Measurements from ENCODE around the gene UNC45B.

UNC45B gene

DNA sequence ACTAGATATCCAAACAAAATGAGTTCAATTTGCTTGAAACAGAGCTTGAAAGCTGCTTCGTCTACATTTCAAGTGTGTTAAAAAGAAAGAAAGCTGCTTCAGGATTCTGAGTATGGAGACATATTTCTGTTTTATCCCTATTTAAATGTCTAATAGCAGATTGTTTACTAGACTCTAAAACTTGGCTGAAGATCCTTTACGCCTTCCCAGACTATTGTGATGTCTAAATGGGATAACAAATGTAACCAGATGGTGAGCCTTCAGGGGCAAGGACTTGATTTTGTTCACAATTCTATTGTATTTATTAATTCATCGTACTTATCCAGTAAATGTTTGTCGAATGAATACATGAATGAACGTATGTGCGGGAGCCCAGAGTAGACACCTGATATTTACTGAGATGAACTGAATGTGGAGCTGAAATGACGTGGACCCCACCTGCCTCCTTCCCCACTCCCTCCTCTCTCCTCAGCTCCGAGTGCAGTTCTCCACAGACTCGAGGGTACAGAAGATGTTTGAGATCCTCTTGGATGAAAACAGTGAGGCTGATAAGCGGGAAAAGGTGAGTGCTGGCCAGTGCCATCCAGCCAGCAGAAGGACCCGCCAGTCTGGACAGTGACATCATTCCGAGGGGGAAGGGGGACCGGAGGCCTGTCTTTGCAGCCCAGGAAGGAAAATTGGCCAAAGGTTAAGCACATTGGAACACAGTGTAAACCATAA lies 5.0 kb downstream of the UNC45B start:
- ChIA-PET POLR2A (no interaction called here), CTCF (interaction anchor here (0.6 kb wide), 1 partner anchor 379 kb away, joined by 4 read pairs; no protein-coding TSS in a partner anchor)
- TF ChIP-seq SP1 (IDR thresholded peaks at IDR 0.05) (no peak), ARNT (IDR thresholded peaks at IDR 0.05) (no peak), L3MBTL2 (conservative IDR thresholded peaks at IDR 0.05) (no peak), SUZ12 (IDR thresholded peaks at IDR 0.05) (no peak), CTBP1 (IDR thresholded peaks at IDR 0.05; ENCODE audit: borderline replicate concordance) (no peak), HDGF (IDR thresholded peaks at IDR 0.05; ENCODE audit: borderline replicate concordance) (no peak), FOXM1 (IDR thresholded peaks at IDR 0.05; ENCODE audit: borderline replicate concordance) (no peak), ELF4 (IDR thresholded peaks at IDR 0.05) (no peak), BHLHE40 (IDR thresholded peaks at IDR 0.05; ENCODE audit: borderline replicate concordance) (no peak), NFRKB (IDR thresholded peaks at IDR 0.05) (no peak), LEF1 (IDR thresholded peaks at IDR 0.05; ENCODE audit: borderline replicate concordance) (no peak), FOXA1 (IDR thresholded peaks at IDR 0.05) (no peak), ZNF384 (IDR thresholded peaks at IDR 0.05) (no peak), TARDBP (IDR thresholded peaks at IDR 0.05) (no peak), FOXK2 (IDR thresholded peaks at IDR 0.05) (no peak)
- TF ChIP-seq, protein P1, sequence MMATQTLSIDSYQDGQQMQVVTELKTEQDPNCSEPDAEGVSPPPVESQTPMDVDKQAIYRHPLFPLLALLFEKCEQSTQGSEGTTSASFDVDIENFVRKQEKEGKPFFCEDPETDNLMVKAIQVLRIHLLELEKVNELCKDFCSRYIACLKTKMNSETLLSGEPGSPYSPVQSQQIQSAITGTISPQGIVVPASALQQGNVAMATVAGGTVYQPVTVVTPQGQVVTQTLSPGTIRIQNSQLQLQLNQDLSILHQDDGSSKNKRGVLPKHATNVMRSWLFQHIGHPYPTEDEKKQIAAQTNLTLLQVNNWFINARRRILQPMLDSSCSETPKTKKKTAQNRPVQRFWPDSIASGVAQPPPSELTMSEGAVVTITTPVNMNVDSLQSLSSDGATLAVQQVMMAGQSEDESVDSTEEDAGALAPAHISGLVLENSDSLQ (IDR thresholded peaks at IDR 0.05) = no peak
- no peak for DNase-seq (ENCODE audit: extremely low spot score)

DNA sequence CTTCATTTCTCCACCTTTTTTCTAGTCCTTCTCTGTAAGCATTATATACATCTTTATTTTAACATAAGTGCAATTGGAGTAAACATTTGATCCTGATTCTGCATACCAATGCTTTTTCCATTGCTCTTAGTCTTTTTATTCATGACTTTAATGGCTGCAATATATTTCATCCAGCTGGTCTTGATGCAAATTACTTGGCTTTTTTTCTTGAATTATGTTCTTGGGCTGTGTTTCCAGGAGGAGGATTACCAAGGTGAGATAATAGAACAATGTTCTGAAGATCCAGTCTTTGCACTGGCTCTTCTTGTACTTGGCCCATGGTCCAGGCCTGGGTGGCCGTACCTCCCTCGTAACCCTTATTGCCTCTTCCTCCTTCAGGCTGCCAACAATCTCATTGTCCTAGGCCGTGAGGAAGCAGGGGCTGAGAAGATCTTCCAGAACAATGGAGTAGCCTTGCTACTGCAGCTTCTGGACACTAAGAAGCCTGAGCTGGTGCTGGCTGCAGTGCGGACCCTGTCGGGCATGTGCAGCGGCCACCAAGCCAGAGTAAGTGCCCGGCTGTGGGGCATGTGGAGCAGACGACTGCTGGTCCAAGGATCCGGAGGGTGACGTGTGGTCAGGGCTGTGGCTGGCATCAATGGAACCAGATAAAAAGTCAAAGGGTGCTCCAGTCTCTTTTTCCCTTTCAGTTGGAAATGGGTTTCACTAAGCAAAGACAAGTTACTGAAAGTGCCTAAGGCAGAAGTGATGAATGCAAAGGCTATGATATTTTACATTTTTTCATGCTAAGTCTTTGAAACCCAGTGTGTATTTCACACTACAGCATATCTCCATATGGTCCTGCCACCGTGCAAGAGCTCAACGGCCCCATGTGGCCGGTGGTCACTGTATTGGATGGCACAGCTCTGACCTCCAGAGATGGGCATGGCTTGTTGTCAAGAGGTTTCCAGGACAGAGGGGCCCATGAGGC lies 6.9 kb downstream of the UNC45B start:
- ChIA-PET POLR2A (no interaction called here), CTCF (no interaction called here)
- no peak for DNase-seq (ENCODE audit: extremely low spot score)
- TF ChIP-seq SUZ12 (IDR thresholded peaks at IDR 0.05) = no peak
- TF ChIP-seq FOXM1 (IDR thresholded peaks at IDR 0.05; ENCODE audit: borderline replicate concordance) = no peak
- TF ChIP-seq CTBP1 (IDR thresholded peaks at IDR 0.05; ENCODE audit: borderline replicate concordance) = no peak
- TF ChIP-seq, protein P1 (IDR thresholded peaks at IDR 0.05) = no peak
- no peak for TF ChIP-seq ARNT (IDR thresholded peaks at IDR 0.05)
- no peak for TF ChIP-seq FOXA1 (IDR thresholded peaks at IDR 0.05)
- no peak for TF ChIP-seq ELF4 (IDR thresholded peaks at IDR 0.05)
- TF ChIP-seq NFRKB (IDR thresholded peaks at IDR 0.05) = no peak
- no peak for TF ChIP-seq ZNF384 (IDR thresholded peaks at IDR 0.05)
- TF ChIP-seq L3MBTL2 (conservative IDR thresholded peaks at IDR 0.05) = no peak
- TF ChIP-seq HDGF (IDR thresholded peaks at IDR 0.05; ENCODE audit: borderline replicate concordance) = no peak
- TF ChIP-seq LEF1 (IDR thresholded peaks at IDR 0.05; ENCODE audit: borderline replicate concordance) = no peak
- TF ChIP-seq FOXK2 (IDR thresholded peaks at IDR 0.05) = no peak
- TF ChIP-seq SP1 (IDR thresholded peaks at IDR 0.05) = no peak
- no peak for TF ChIP-seq TARDBP (IDR thresholded peaks at IDR 0.05)
- no peak for TF ChIP-seq BHLHE40 (IDR thresholded peaks at IDR 0.05; ENCODE audit: borderline replicate concordance)

DNA sequence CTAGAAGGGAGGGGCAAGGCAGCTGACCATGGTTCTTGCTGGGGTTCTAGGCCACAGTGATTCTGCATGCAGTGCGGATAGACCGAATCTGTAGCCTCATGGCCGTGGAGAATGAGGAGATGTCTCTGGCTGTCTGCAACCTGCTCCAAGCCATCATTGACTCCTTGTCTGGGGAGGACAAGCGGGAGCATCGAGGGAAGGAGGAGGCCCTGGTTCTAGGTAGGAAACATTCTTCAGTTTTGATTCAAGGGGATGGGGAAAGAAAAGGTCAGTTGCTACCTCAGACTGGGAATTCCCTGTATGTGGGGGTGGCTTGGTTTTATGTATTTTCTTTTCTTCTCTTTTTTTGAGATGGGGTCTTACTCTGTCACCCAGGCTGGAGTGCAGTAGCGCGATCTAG lies 7.6 kb downstream of the UNC45B start:
- POLR2A ChIA-PET = no interaction called here
- DNase-seq (ENCODE audit: extremely low spot score) = no peak
- CTCF ChIA-PET = no interaction called here
- TF ChIP-seq FOXM1 (IDR thresholded peaks at IDR 0.05; ENCODE audit: borderline replicate concordance) (no peak), L3MBTL2 (conservative IDR thresholded peaks at IDR 0.05) (no peak), HDGF (IDR thresholded peaks at IDR 0.05; ENCODE audit: borderline replicate concordance) (no peak), ZNF384 (IDR thresholded peaks at IDR 0.05) (no peak), SP1 (IDR thresholded peaks at IDR 0.05) (no peak), FOXA1 (IDR thresholded peaks at IDR 0.05) (no peak), LEF1 (IDR thresholded peaks at IDR 0.05; ENCODE audit: borderline replicate concordance) (no peak), BHLHE40 (IDR thresholded peaks at IDR 0.05; ENCODE audit: borderline replicate concordance) (no peak), FOXK2 (IDR thresholded peaks at IDR 0.05) (no peak), CTBP1 (IDR thresholded peaks at IDR 0.05; ENCODE audit: borderline replicate concordance) (no peak), ARNT (IDR thresholded peaks at IDR 0.05) (no peak), TARDBP (IDR thresholded peaks at IDR 0.05) (no peak), ELF4 (IDR thresholded peaks at IDR 0.05) (no peak), NFRKB (IDR thresholded peaks at IDR 0.05) (no peak), SUZ12 (IDR thresholded peaks at IDR 0.05) (no peak)
- TF ChIP-seq, protein P1 (IDR thresholded peaks at IDR 0.05) = no peak

DNA sequence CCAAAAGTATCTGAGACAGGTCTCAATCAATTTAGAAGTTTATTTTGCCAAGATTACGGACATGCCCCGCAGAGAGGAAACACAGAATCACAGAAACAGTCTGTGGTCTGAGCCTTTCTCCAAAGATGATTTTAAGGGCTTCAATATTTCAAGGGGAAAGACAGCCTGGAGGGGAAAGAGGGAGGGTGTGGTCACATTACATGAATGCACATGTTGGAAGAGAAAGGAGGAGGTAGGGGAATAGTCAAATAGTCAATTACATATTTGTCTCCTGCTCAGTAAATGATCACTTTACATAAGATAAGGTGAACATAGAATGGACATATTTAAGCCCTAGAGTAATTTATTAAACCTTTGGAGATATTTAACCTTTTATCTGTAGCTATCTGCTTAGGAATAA lies 12.3 kb downstream of the UNC45B start:
- TF ChIP-seq TARDBP (IDR thresholded peaks at IDR 0.05) = no peak
- TF ChIP-seq BHLHE40 (IDR thresholded peaks at IDR 0.05; ENCODE audit: borderline replicate concordance) = no peak
- TF ChIP-seq FOXM1 (IDR thresholded peaks at IDR 0.05; ENCODE audit: borderline replicate concordance) = no peak
- CTCF ChIA-PET = no interaction called here
- POLR2A ChIA-PET = no interaction called here
- DNase-seq (ENCODE audit: extremely low spot score) = no peak

DNA sequence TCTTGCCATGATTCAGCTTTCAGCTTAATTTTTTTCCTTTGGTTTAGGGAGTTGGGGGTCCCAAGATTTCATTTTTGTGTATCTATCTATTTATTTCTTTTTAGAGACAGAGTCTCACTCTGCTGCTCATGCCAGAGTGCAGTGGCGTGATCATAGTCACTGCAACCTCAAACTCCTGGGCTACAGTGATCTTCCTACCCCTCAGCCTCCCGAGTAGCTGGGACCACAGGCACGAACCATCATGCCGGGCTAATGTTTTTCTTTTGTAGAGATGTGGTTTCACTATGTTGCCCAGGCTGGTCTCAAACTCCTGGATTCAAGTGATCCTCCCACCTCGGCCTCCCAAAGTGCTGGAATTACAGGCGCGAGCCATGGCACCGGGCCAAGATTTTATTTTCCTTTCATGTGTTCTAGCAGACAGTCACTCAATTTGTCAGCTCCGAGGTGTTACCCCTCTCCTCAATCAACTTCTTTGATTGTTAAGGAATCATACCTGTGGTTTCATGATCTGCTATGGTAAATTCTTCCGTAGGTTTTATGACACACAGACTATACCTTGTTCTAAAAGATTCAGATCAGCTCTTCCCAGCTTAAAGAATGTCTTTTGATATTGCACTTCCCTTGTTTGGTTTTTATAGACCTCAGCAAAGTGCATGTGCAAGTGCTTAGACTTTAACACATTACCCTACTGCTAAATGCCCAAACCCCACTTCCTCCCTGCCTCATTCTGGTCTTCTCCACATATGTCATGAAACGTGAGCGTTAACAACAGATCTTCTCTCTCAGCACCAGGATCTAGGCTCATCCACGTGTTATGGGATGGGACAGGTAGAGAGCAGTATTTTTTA lies 13.0 kb downstream of the UNC45B start:
- POLR2A ChIA-PET = no interaction called here
- TF ChIP-seq SUZ12 (IDR thresholded peaks at IDR 0.05) (no peak), HDGF (IDR thresholded peaks at IDR 0.05; ENCODE audit: borderline replicate concordance) (no peak), FOXA1 (IDR thresholded peaks at IDR 0.05) (no peak), LEF1 (IDR thresholded peaks at IDR 0.05; ENCODE audit: borderline replicate concordance) (no peak), ELF4 (IDR thresholded peaks at IDR 0.05) (no peak), CTBP1 (IDR thresholded peaks at IDR 0.05; ENCODE audit: borderline replicate concordance) (no peak), FOXM1 (IDR thresholded peaks at IDR 0.05; ENCODE audit: borderline replicate concordance) (no peak), ARNT (IDR thresholded peaks at IDR 0.05) (no peak), NFRKB (IDR thresholded peaks at IDR 0.05) (no peak), TARDBP (IDR thresholded peaks at IDR 0.05) (no peak), L3MBTL2 (conservative IDR thresholded peaks at IDR 0.05) (no peak), ZNF384 (IDR thresholded peaks at IDR 0.05) (no peak), BHLHE40 (IDR thresholded peaks at IDR 0.05; ENCODE audit: borderline replicate concordance) (no peak), SP1 (IDR thresholded peaks at IDR 0.05) (no peak), FOXK2 (IDR thresholded peaks at IDR 0.05) (no peak)
- TF ChIP-seq, protein P1 (IDR thresholded peaks at IDR 0.05) = no peak
- CTCF ChIA-PET = no interaction called here
- DNase-seq (ENCODE audit: extremely low spot score) = no peak

All from HEK293T (cell line).